NCI-H187 (cell line): ENCODE data around the gene PTPN22.

Experiments used
- DNase-seq, 2 experiments: peaks; one replicate each; lab custom pipeline; 2025; lab: John Stamatoyannopoulos, UW

Gene PTPN22

GRCh38 chr1:113850127-113850796 is 21.2 kb downstream of the PTPN22 start:
- DNase-seq = no peak

GRCh38 chr1:113849072-113849471 is 22.4 kb downstream of the PTPN22 start:
- no peak for DNase-seq

GRCh38 chr1:113846391-113847035 is 25.0 kb downstream of the PTPN22 start:
- no peak for DNase-seq

GRCh38 chr1:113836534-113836933 is 35.0 kb downstream of the PTPN22 start:
- DNase-seq = no peak

GRCh38 chr1:113835686-113836290 is 35.7 kb downstream of the PTPN22 start:
- DNase-seq = peak in 1 of 2 experiments; percentile 4

GRCh38 chr1:113834716-113835115 is 36.8 kb downstream of the PTPN22 start:
- no peak for DNase-seq

GRCh38 chr1:113830039-113830438 is 41.5 kb downstream of the PTPN22 start:
- no peak for DNase-seq

- no peak for DNase-seq
Measured at GRCh38 chr1:113821916-113822315, 49.6 kb downstream of the PTPN22 start.

GRCh38 chr1:113818578-113818977 is 52.9 kb downstream of the PTPN22 start:
- no peak for DNase-seq

- no peak for DNase-seq
Measured at GRCh38 chr1:113813218-113813617, 58.3 kb downstream of the PTPN22 start.

- no peak for DNase-seq
Measured at GRCh38 chr1:113812661-113813135, 58.8 kb downstream of the PTPN22 start.

GRCh38 chr1:113811888-113812660 is 59.4 kb downstream of the PTPN22 start, which contains the start of gene RSBN1:
TSS of gene RSBN1 (minus strand) at chr1:113812476. CDS start at chr1:113812412, 64 bp downstream.
- DNase-seq = peak; percentile 97 to 99

- DNase-seq = peak; percentile 28 to 67
Measured at GRCh38 chr1:113811156-113811887, 60.2 kb downstream of the PTPN22 start.

- DNase-seq = no peak
Measured at GRCh38 chr1:113809670-113810602, 61.6 kb downstream of the PTPN22 start.

GRCh38 chr1:113808450-113809195 is 62.9 kb downstream of the PTPN22 start:
- no peak for DNase-seq

- DNase-seq = no peak
Measured at GRCh38 chr1:113805639-113806038, 65.9 kb downstream of the PTPN22 start.

- DNase-seq = no peak
Measured at GRCh38 chr1:113805256-113805531, 66.3 kb downstream of the PTPN22 start.

GRCh38 chr1:113804421-113805255 is 66.9 kb downstream of the PTPN22 start:
- no peak for DNase-seq
